Measurements from ENCODE around the gene FAM9B.

GRCh38 chrX:8988446-8988845, 45.5 kb downstream of the FAM9B start:
- TF ChIP-seq CTCF (optimal IDR thresholded peaks at IDR 0.05 in 1 of 3, IDR thresholded peaks at IDR 0.05 in 1 of 3, conservative IDR thresholded peaks at IDR 0.05 in 1 of 3; ENCODE audit: extremely low read depth in 1 of 3, insufficient read depth in 2 of 3, low read length in 3 of 3) (no peak), EZH2 (IDR thresholded peaks at IDR 0.05; ENCODE audit: low read length) (no peak)

Measured in keratinocyte (primary cell).